Tibial nerve (tissue), 3 donors: ENCODE data around the gene C19orf73.

Experiments
- POLR2A ChIP-seq, 2 donors: fragments of 450-650 bp; IDR thresholded peaks; one replicate each; pipeline ENCODE4 v1.6.1; 2017; ENCODE audit warnings: antibody characterized with exemption in 2 of 2, mild to moderate bottlenecking in 2 of 2, moderate library complexity in 2 of 2
- TF ChIP-seq, protein P1 (sequence below), 5 experiments: fragments of 200-600 bp in 3 of 5; fragments of 450-650 bp in 2 of 5; sonication (generic) in 3 of 5; IDR thresholded peaks; one replicate each; pipeline ENCODE4 v1.5.1; 2016 to 2019; ENCODE audit warnings: antibody characterized with exemption in 5 of 5, mild to moderate bottlenecking in 3 of 5, moderate library complexity in 2 of 5

DNA sequence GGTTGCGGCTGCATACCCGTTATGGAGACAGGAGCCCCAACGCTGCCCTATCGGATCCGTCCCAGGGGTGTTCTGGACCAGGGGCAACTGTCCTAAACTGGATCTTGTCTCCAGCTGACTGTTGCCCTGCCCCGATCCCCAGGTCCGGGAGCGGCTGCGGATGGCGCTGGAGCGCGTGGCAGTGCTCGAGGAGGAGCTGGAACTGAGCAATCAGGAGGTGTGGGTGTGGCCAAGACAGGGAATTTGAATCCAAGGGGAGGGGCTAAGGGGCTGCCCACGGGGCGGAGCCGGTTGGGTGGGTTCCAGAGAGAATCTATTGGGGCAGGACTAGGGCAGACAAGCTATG is 10.3 kb upstream of the C19orf73 start:
- TF ChIP-seq, protein P1, sequence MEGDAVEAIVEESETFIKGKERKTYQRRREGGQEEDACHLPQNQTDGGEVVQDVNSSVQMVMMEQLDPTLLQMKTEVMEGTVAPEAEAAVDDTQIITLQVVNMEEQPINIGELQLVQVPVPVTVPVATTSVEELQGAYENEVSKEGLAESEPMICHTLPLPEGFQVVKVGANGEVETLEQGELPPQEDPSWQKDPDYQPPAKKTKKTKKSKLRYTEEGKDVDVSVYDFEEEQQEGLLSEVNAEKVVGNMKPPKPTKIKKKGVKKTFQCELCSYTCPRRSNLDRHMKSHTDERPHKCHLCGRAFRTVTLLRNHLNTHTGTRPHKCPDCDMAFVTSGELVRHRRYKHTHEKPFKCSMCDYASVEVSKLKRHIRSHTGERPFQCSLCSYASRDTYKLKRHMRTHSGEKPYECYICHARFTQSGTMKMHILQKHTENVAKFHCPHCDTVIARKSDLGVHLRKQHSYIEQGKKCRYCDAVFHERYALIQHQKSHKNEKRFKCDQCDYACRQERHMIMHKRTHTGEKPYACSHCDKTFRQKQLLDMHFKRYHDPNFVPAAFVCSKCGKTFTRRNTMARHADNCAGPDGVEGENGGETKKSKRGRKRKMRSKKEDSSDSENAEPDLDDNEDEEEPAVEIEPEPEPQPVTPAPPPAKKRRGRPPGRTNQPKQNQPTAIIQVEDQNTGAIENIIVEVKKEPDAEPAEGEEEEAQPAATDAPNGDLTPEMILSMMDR (IDR thresholded peaks at IDR 0.05): no peak
- TF ChIP-seq POLR2A (IDR thresholded peaks at IDR 0.05): no peak
